ENCODE data around the gene KASH5. TPM values are rescaled to one million over a fixed set of nuclear protein-coding genes. Genes with fewer than 3 reads are reported as not detected.

The KASH5 gene
- total and polyA plus RNA-seq, 11 donors, result not detected

GRCh38 chr19:49362929-49363267 is 25.2 kb upstream of the KASH5 start:
- TF ChIP-seq POLR2A (IDR thresholded peaks at IDR 0.05), result no peak
- TF ChIP-seq CTCF (IDR thresholded peaks at IDR 0.05), result no peak
- Histone ChIP-seq H3K9me3 (peaks cover 0 to under 1% (median 0%) of the 10 kb centered on the region in 12 donors), H3K27me3 (peaks cover 0 to 12% (median 0%) of the 10 kb centered on the region in 9 donors), H3K4me3 (peak overlapping the region; percentile 16 to 97 (median 89)), H3K36me3 (peaks cover 0 to 21% (median 16%) of the 10 kb centered on the region in 9 donors), H3K27ac (peak overlapping the region; percentile 93 to 99 (median 98)), H3K4me1 (peaks cover 0 to 23% (median 7%) of the 10 kb centered on the region in 12 donors)
- DNase-seq, result peak in 4 of 5 donors; percentile 51 to 69 (median 63)
- WGBS, 4 donors, result 1 to 2% (median 1%) methylated on average over 14 of the region's 14 CpGs
- intact Hi-C loops (cut with DNase I), result loop anchor here in 1 of 10 donors (1.0 kb wide), 1 partner anchor 80 kb away; no protein-coding TSS in a partner anchor
- ATAC-seq, result peak in 2 of 4 donors; percentile 2 to 17

- H3K4me3 ChIP-seq, result peak within 1 kb of the TSS; percentile 16 to 97 (median 89)
- ATAC-seq (peak; percentile 88 to 95 (median 92)), DNase-seq (peak; percentile 98 to 100 (median 99))
- H3K4me1 ChIP-seq, result peaks cover 0 to 23% (median 7%) of the 10 kb centered on the region in 12 donors
- WGBS, 4 donors, result 2 to 5% (median 2%) methylated on average over 38 to 46 of the region's 46 CpGs
- intact Hi-C loops (cut with DNase I), result loop anchor here in 1 of 10 donors (1.0 kb wide), 1 partner anchor 80 kb away; no protein-coding TSS in a partner anchor
- TF ChIP-seq POLR2A (IDR thresholded peaks at IDR 0.05), result peak in 1 of 2 donors; percentile 69
- peak in 7 of 12 donors; percentile 12 to 45 (median 26) for TF ChIP-seq CTCF (IDR thresholded peaks at IDR 0.05)
- peaks cover 0 to 15% (median 11%) of the 10 kb centered on the region in 9 donors for H3K36me3 ChIP-seq
- H3K27ac ChIP-seq, result peak within 1 kb of the TSS; percentile 93 to 99 (median 98)
- H3K27me3 ChIP-seq, result peaks cover 0 to 12% (median 0%) of the 10 kb centered on the region in 9 donors
- H3K9me3 ChIP-seq, result peaks cover 0 to 7% (median 0%) of the 10 kb centered on the region in 12 donors
These were observed 24.6 kb upstream of the KASH5 start, which contains the start of gene DKKL1 for GRCh38 chr19:49363268-49364082. Gene DKKL1, plus strand, starts transcription at chr19:49363877. Its CDS starts 122 bp downstream, at chr19:49363999.

GRCh38 chr19:49364083-49364737 is 23.8 kb upstream of the KASH5 start:
- Histone ChIP-seq H3K9me3 (peaks cover 0 to 14% (median 7%) of the 10 kb centered on the region in 12 donors), H3K4me3 (peak overlapping the region in 11 of 12 donors; percentile 5 to 95 (median 74)), H3K4me1 (peaks cover 0 to 23% (median 7%) of the 10 kb centered on the region in 12 donors), H3K27ac (peak overlapping the region in 9 of 12 donors; percentile 62 to 99 (median 72)), H3K27me3 (peaks cover 0 to 12% (median 0%) of the 10 kb centered on the region in 9 donors), H3K36me3 (peaks cover 0 to 7% (median 4%) of the 10 kb centered on the region in 9 donors)
- ATAC-seq (no peak), DNase-seq (peak in 2 of 5 donors; percentile 40 to 66)
- intact Hi-C loops (cut with DNase I), result no loop called here
- WGBS, 4 donors, result 71 to 80% (median 75%) methylated on average over 27 of the region's 27 CpGs
- TF ChIP-seq CTCF (IDR thresholded peaks at IDR 0.05), result no peak
- TF ChIP-seq POLR2A (IDR thresholded peaks at IDR 0.05), result no peak
